Loucy (cell line): Measurements from ENCODE around the gene CDH13.

ENCODE experiments used
- EZH2phosphoT487 ChIP-seq: fragments of 200-600 bp; IDR thresholded peaks from 2 replicates; pipeline ENCODE4 v1.6.1; 2018; ENCODE audit warnings: antibody characterized with exemption, mild to moderate bottlenecking, moderate library complexity, borderline replicate concordance
- TF ChIP-seq, protein P1 (sequence below): fragments of 200-600 bp; sonication (generic); conservative IDR thresholded peaks from 2 replicates; pipeline ENCODE4 v1.5.1; 2014; ENCODE audit warnings: mild to moderate bottlenecking, antibody characterized with exemption, low read length

DNA sequence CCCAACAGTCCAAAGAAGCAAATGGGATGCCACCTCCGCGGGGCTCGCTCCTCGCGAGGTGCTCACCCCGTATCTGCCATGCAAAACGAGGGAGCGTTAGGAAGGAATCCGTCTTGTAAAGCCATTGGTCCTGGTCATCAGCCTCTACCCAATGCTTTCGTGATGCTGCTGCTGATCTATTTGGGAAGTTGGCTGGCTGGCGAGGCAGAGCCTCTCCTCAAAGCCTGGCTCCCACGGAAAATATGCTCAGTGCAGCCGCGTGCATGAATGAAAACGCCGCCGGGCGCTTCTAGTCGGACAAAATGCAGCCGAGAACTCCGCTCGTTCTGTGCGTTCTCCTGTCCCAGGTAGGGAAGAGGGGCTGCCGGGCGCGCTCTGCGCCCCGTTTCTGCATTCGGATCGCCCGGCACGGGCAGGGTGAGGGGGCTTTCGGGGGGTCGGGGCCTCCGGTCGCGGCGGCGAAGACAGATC is at the start of gene CDH13:
- TF ChIP-seq, protein P1, sequence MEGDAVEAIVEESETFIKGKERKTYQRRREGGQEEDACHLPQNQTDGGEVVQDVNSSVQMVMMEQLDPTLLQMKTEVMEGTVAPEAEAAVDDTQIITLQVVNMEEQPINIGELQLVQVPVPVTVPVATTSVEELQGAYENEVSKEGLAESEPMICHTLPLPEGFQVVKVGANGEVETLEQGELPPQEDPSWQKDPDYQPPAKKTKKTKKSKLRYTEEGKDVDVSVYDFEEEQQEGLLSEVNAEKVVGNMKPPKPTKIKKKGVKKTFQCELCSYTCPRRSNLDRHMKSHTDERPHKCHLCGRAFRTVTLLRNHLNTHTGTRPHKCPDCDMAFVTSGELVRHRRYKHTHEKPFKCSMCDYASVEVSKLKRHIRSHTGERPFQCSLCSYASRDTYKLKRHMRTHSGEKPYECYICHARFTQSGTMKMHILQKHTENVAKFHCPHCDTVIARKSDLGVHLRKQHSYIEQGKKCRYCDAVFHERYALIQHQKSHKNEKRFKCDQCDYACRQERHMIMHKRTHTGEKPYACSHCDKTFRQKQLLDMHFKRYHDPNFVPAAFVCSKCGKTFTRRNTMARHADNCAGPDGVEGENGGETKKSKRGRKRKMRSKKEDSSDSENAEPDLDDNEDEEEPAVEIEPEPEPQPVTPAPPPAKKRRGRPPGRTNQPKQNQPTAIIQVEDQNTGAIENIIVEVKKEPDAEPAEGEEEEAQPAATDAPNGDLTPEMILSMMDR, result no peak
- TF ChIP-seq EZH2phosphoT487, result no peak
